H1 (cell line): Measurements from ENCODE around the gene HES3. TPM values are rescaled to one million over a fixed set of nuclear protein-coding genes. Genes with fewer than 3 reads are reported as not detected.

ENCODE experiments used
- CTCF ChIA-PET: fragments of 300-600 bp; sonication (Branson Sonifier 250); formaldehyde crosslinking; loops from one replicate; lab custom pipeline; 2021; ENCODE audit not compliant: partially characterized antibody; lab: Charles Lee
- POLR2A ChIA-PET: fragments of 300-600 bp; sonication (Branson Sonifier 250); formaldehyde crosslinking; loops from one replicate; lab custom pipeline; 2021; ENCODE audit warnings: inconsistent platforms; ENCODE audit not compliant: partially characterized antibody; lab: Charles Lee
- DNase-seq, 2 experiments: peaks; one replicate each; pipeline versions ENCODE4 v3.0.0 to v3.0.0-alpha.2; 2010 to 2022; ENCODE audit warnings: low spot score in 2 of 2, low read depth in 1 of 2, mixed read lengths in 1 of 2
- FAIRE-seq: peaks from 2 replicates; lab custom pipeline; 2011; peaks lifted over from hg19 to GRCh38; lab: Jason Lieb, UNC
- H2AFZ ChIP-seq: 2 replicates; pipeline ENCODE4 v1.8.1; 2012; ENCODE audit warnings: low read length, inconsistent platforms
- H2AK5ac ChIP-seq: 2 replicates; pipeline ENCODE4 v1.6.1; 2013; ENCODE audit warnings: low read depth, low read length
- H2BK120ac ChIP-seq: replicated peaks from 2 replicates; pipeline ENCODE3; 2013; ENCODE audit warnings: low read depth, low read length, inconsistent platforms
- H2BK12ac ChIP-seq: 2 replicates; pipeline ENCODE4 v1.6.1; 2013; ENCODE audit warnings: low read depth, low read length
- H2BK15ac ChIP-seq: 2 replicates; pipeline ENCODE4 v1.6.1; 2013; ENCODE audit warnings: low read length
- H2BK20ac ChIP-seq: 2 replicates; pipeline ENCODE4 v1.6.1; 2013; ENCODE audit warnings: low read length
- H2BK5ac ChIP-seq: 2 replicates; pipeline ENCODE4 v1.6.1; 2013; ENCODE audit warnings: low read depth, low read length
- H3K14ac ChIP-seq: 2 replicates; pipeline ENCODE4 v1.6.1; 2013; ENCODE audit warnings: inconsistent platforms; ENCODE audit not compliant: insufficient read length
- H3K18ac ChIP-seq: 2 replicates; pipeline ENCODE4 v1.6.1; 2013; ENCODE audit warnings: low read length; ENCODE audit errors: extremely low read depth
- H3K23ac ChIP-seq: 2 replicates; pipeline ENCODE4 v1.6.1; 2013; ENCODE audit warnings: inconsistent platforms; ENCODE audit not compliant: insufficient read length
- H3K23me2 ChIP-seq: 2 replicates; pipeline ENCODE4 v1.6.1; 2013; ENCODE audit warnings: low read depth, low read length
- H3K27ac ChIP-seq: 2 replicates; pipeline ENCODE4 v1.6.1; 2011; ENCODE audit warnings: low read depth, low read length, inconsistent platforms
- H3K27me3 ChIP-seq, 4 experiments: replicated peaks in 1 of 4; 1 replicate in 1 of 4; 2 replicates in 3 of 4; pipeline versions ENCODE4 v1.6.1 to v1.8.1; 2011 to 2013; ENCODE audit warnings: low read length in 3 of 4, mild to moderate bottlenecking in 3 of 4, inconsistent platforms in 2 of 4, mixed read lengths in 2 of 4, moderate library complexity in 1 of 4; ENCODE audit not compliant: control insufficient read depth in 3 of 4, insufficient read depth in 3 of 4; ENCODE audit errors: extremely low read depth in 1 of 4
- H3K36me3 ChIP-seq, 4 experiments: 2 replicates each; pipeline versions ENCODE4 v1.6.1 to v1.8.1; 2011 to 2013; ENCODE audit warnings: mild to moderate bottlenecking in 4 of 4, low read length in 3 of 4, moderate library complexity in 2 of 4, control low read depth in 1 of 4, inconsistent platforms in 1 of 4; ENCODE audit not compliant: insufficient read depth in 4 of 4, control insufficient read depth in 2 of 4
- H3K4ac ChIP-seq: replicated peaks from 2 replicates; pipeline ENCODE3; 2013; ENCODE audit warnings: low read length, low read depth, mixed read lengths, inconsistent platforms; ENCODE audit not compliant: insufficient read length
- H3K4me1 ChIP-seq, 4 experiments: replicated peaks in 1 of 4; 1 replicate in 1 of 4; 2 replicates in 3 of 4; pipeline versions ENCODE4 v1.6.1 to v1.8.1; 2011 to 2013; ENCODE audit warnings: low read length in 3 of 4, inconsistent platforms in 2 of 4, mixed read lengths in 1 of 4; ENCODE audit not compliant: insufficient read depth in 4 of 4, control insufficient read depth in 3 of 4
- H3K4me2 ChIP-seq, 2 experiments: 2 replicates each; pipeline versions ENCODE4 v1.6.1 to v1.8.1; 2011 to 2013; ENCODE audit warnings: low read depth in 2 of 2, low read length in 2 of 2, control low read depth in 1 of 2, inconsistent platforms in 1 of 2, mild to moderate bottlenecking in 1 of 2; ENCODE audit not compliant: insufficient read depth in 1 of 2
- H3K4me3 ChIP-seq, 4 experiments: fragments of 200-600, 300-600 bp in 1 of 4; sonication (generic), shearing (Covaris generic), sonication (Bioruptor Twin) in 1 of 4; 2 replicates each; pipeline versions ENCODE4 v1.5.1 to v1.8.1; 2011 to 2016; ENCODE audit warnings: low read length in 4 of 4, low read depth in 3 of 4, control low read depth in 2 of 4, inconsistent platforms in 2 of 4, mild to moderate bottlenecking in 2 of 4, mixed read lengths in 1 of 4, moderate library complexity in 1 of 4; ENCODE audit not compliant: insufficient read depth in 2 of 4; ENCODE audit errors: extremely low read depth in 1 of 4
- H3K56ac ChIP-seq: replicated peaks from 2 replicates; pipeline ENCODE3; 2013; ENCODE audit warnings: low read depth, mild to moderate bottlenecking, mixed read lengths, low read length, inconsistent platforms; ENCODE audit not compliant: insufficient read length
- H3K79me1 ChIP-seq: 2 replicates; pipeline ENCODE4 v1.6.1; 2013; ENCODE audit warnings: low read depth, low read length, control low read depth
- H3K79me2 ChIP-seq, 2 experiments: 2 replicates each; pipeline versions ENCODE4 v1.6.1 to v1.8.1; 2012 to 2013; ENCODE audit warnings: low read length in 2 of 2, mild to moderate bottlenecking in 2 of 2, inconsistent platforms in 1 of 2; ENCODE audit not compliant: insufficient read depth in 2 of 2, control insufficient read depth in 1 of 2
- H3K9ac ChIP-seq, 4 experiments: replicated peaks in 1 of 4; 1 replicate in 1 of 4; 2 replicates in 3 of 4; pipeline versions ENCODE4 v1.6.1 to v1.8.1; 2011 to 2013; ENCODE audit warnings: low read depth in 3 of 4, low read length in 3 of 4, control low read depth in 2 of 4, mild to moderate bottlenecking in 2 of 4, moderate library complexity in 2 of 4, inconsistent platforms in 1 of 4; ENCODE audit errors: extremely low read depth in 1 of 4
- H3K9me3 ChIP-seq, 2 experiments: 2 replicates each; pipeline versions ENCODE4 v1.6.1 to v1.8.1; 2012 to 2013; ENCODE audit warnings: mild to moderate bottlenecking in 2 of 2, moderate library complexity in 2 of 2, control low read depth in 1 of 2, inconsistent platforms in 1 of 2, low read depth in 1 of 2, low read length in 1 of 2, mixed read lengths in 1 of 2; ENCODE audit not compliant: insufficient read depth in 2 of 2
- H4K20me1 ChIP-seq, 2 experiments: replicated peaks in 1 of 2; 2 replicates each; pipeline versions ENCODE3 to v1.8.1; 2011 to 2013; ENCODE audit warnings: inconsistent platforms in 2 of 2, low read length in 2 of 2, mild to moderate bottlenecking in 1 of 2; ENCODE audit not compliant: insufficient read depth in 2 of 2, control insufficient read depth in 1 of 2
- H4K5ac ChIP-seq: 2 replicates; pipeline ENCODE4 v1.6.1; 2013; ENCODE audit warnings: low read length, low read depth, mixed read lengths, inconsistent platforms; ENCODE audit not compliant: insufficient read length
- H4K8ac ChIP-seq: 2 replicates; pipeline ENCODE4 v1.8.0; 2013; ENCODE audit warnings: mild to moderate bottlenecking, moderate library complexity, low read length, inconsistent platforms; ENCODE audit not compliant: insufficient read depth; ENCODE audit errors: extremely low read depth
- H4K91ac ChIP-seq: replicated peaks from 2 replicates; pipeline ENCODE3; 2013; ENCODE audit warnings: low read length, mixed read lengths, inconsistent platforms; ENCODE audit not compliant: insufficient read length
- CHD1 ChIP-seq: IDR thresholded peaks from 2 replicates; pipeline ENCODE4 v1.6.1; 2012; ENCODE audit warnings: low read depth, low read length, improper control_type of control experiment
- KDM1A ChIP-seq: fragments of 200-600, 300-600 bp; sonication (generic); IDR thresholded peaks from 2 replicates; pipeline ENCODE4 v1.7.1; 2016; ENCODE audit warnings: mild to moderate bottlenecking, low read length, borderline replicate concordance
- NANOG ChIP-seq: IDR thresholded peaks from 2 replicates; pipeline ENCODE4 v1.6.1; 2011; ENCODE audit warnings: low read length, low read depth, mild to moderate bottlenecking, inconsistent platforms; ENCODE audit not compliant: insufficient read depth, poor library complexity, severe bottlenecking
- POLR2AphosphoS5 ChIP-seq: IDR thresholded peaks from 2 replicates; pipeline ENCODE4 v1.6.1; 2011; ENCODE audit warnings: low read depth, low read length
- RFX5 ChIP-seq: IDR thresholded peaks from 2 replicates; pipeline ENCODE4 v1.6.1; 2011; ENCODE audit warnings: low read depth, low read length, improper control_type of control experiment, borderline replicate concordance
- SIRT6 ChIP-seq: IDR thresholded peaks from one replicate; pipeline ENCODE4 v1.7.1; 2012; ENCODE audit warnings: low read length, inconsistent platforms
- SIX5 ChIP-seq: IDR thresholded peaks from 2 replicates; pipeline ENCODE4 v1.6.1; 2011; ENCODE audit warnings: mild to moderate bottlenecking, low read depth, low read length
- SP2 ChIP-seq: IDR thresholded peaks from 2 replicates; pipeline ENCODE4 v1.6.1; 2012; ENCODE audit warnings: mild to moderate bottlenecking, low read length, inconsistent platforms
- SP4 ChIP-seq: IDR thresholded peaks from 2 replicates; pipeline ENCODE4 v1.6.1; 2012; ENCODE audit warnings: low read length, inconsistent platforms
- USF2 ChIP-seq: IDR thresholded peaks from 2 replicates; pipeline ENCODE4 v1.6.1; 2011; ENCODE audit warnings: low read length, improper control_type of control experiment
- YY1 ChIP-seq: IDR thresholded peaks from 2 replicates; pipeline ENCODE4 v1.6.1; 2011; ENCODE audit warnings: low read depth, mild to moderate bottlenecking, low read length
- ZNF274 ChIP-seq: IDR thresholded peaks from 2 replicates; pipeline ENCODE4 v1.7.0; 2012; ENCODE audit warnings: low read length, borderline replicate concordance; ENCODE audit errors: extremely low read depth
- WGBS, 2 experiments: shearing (Covaris generic) in 1 of 2; methylation state at CpG; one replicate each; pipeline versions ENCODE4 v1.1.6 to v1.1.7; 2013 to 2015; ENCODE audit warnings: low lambda C conversion rate in 2 of 2, mixed read lengths in 2 of 2, inconsistent platforms in 1 of 2, low coverage in 1 of 2, missing lambda C conversion rate in 1 of 2; ENCODE audit not compliant: insufficient replicate concordance in 2 of 2, insufficient coverage in 1 of 2, insufficient read length in 1 of 2; ENCODE audit errors: extremely low coverage in 1 of 2, missing lambda C conversion rate in 1 of 2; 5-methylcytosine and 5-hydroxymethylcytosine counted together
- polyA plus RNA-seq, 7 experiments: library from polyadenylated mRNA; depleted of rRNA in 3 of 7; stranded (reverse) in 5 of 7; unstranded in 2 of 7; fragments of >200 nt in 5 of 7; fragments of 200-250 nt in 2 of 7; gene quantifications; 1 replicate in 5 of 7; 2 replicates in 1 of 7; 4 replicates in 1 of 7; pipeline versions ENCODE4 v1.2.1 to v1.2.3, GENCODE V29; 2011 to 2013; ENCODE audit warnings: missing spikeins in 2 of 7, mixed read lengths in 2 of 7
- total RNA-seq: library from RNA; stranded (reverse); fragmentation: NEBNext Ultra II Directional; extraction: Animal tissue kit (Norgen Biotek cat#: 25700); gene quantifications from 2 replicates; pipeline ENCODE4 v1.2.1, GENCODE V29; 2021

HES3 gene
- total and polyA plus RNA-seq, 2 of the 8 experiments (the other 6 are each of a cell fraction or from before 2014, with no cell fraction given), result 38.8 to 54.3 TPM

GRCh38 chr1:6234502-6235295 lies 9.3 kb upstream of the HES3 start:
- peak overlapping the region; percentile 80 to 85 for H3K4me2 ChIP-seq
- peaks cover 13 to 42% (median 28%) of the 10 kb centered on the region in 4 experiments; a peak in 6 of 8 replicates for H3K36me3 ChIP-seq
- H3K23ac ChIP-seq, result no peak overlapping the region
- peaks cover 10% of the 10 kb centered on the region for H3K79me1 ChIP-seq
- no peaks in the 10 kb centered on the region for H3K9me3 ChIP-seq
- no peak overlapping the region for H4K8ac ChIP-seq
- no peak overlapping the region for H4K91ac ChIP-seq
- H3K14ac ChIP-seq, result no peak overlapping the region
- peak overlapping the region; percentile 2; the same call in 1 of the 2 replicates for H3K27ac ChIP-seq
- H2AFZ ChIP-seq, result no peak overlapping the region
- H2BK120ac ChIP-seq, result no peak overlapping the region
- no peak overlapping the region for H3K4ac ChIP-seq
- no peak overlapping the region for H2BK15ac ChIP-seq
- 67% methylated on average over 20 of the region's 20 CpGs; no CpG with 5 or more reads in 1 of the 2 experiments for WGBS, 2 experiments
- peaks cover 0 to 20% (median 15%) of the 10 kb centered on the region in 4 experiments; a peak in 6 of 7 replicates for H3K4me1 ChIP-seq
- H3K27me3 ChIP-seq, result no peaks in the 10 kb centered on the region
- no peak overlapping the region for H2BK12ac ChIP-seq
- POLR2A ChIA-PET, result interaction anchor here (1.0 to 6.9 kb wide), 11 partner anchors 9 to 113 kb away, joined by 3 to 78 read pairs (median 6); partner anchors contain the start of genes HES3 and RNF207
- peaks cover 12 to 13% of the 10 kb centered on the region in 2 experiments for H4K20me1 ChIP-seq
- H3K79me2 ChIP-seq, result peaks cover 6 to 40% of the 10 kb centered on the region in 2 experiments
- DNase-seq (no peak), FAIRE-seq (no peak)
- CTCF ChIA-PET, result interaction anchor here (0.8 to 19.1 kb wide), 9 partner anchors 9 to 113 kb away, joined by 3 to 353 read pairs (median 5); partner anchors contain the start of genes RNF207 and RPL22
- H3K9ac ChIP-seq, result peak overlapping the region; percentile 65 to 96 (median 94)
- no peak overlapping the region for H2AK5ac ChIP-seq
- no peak overlapping the region for H2BK5ac ChIP-seq
- no peak overlapping the region for H3K56ac ChIP-seq
- H4K5ac ChIP-seq, result no peak overlapping the region
- 0 out of 2 replicates have a peak, but pooled peaks cover 5% of the 10 kb centered on the region for H3K23me2 ChIP-seq
- no peak overlapping the region for H2BK20ac ChIP-seq
- peak overlapping the region; percentile 77 to 94 (median 86) for H3K4me3 ChIP-seq
- H3K18ac ChIP-seq, result no peak overlapping the region
- TF ChIP-seq SIX5 (no peak), USF2 (no peak), ZNF274 (no peak), KDM1A (no peak), YY1 (no peak), POLR2AphosphoS5 (no peak), RFX5 (no peak), CHD1 (no peak), SP2 (no peak), SIRT6 (no peak), NANOG (no peak), SP4 (no peak)
